IMR-90 (cell line): ENCODE measurements around the gene SNTG2. TPM values are rescaled to one million over a fixed set of nuclear protein-coding genes. Genes with fewer than 3 reads are reported as not detected.

Source experiments
- ATAC-seq: fragments of 200-7000 bp; cut with Tn5 transposase; 2 replicates; pipeline ENCODE4 v1.9.1; 2020; ENCODE audit warnings: low read depth, mild to moderate bottlenecking, moderate library complexity
- BruUV-seq: library from RNA; stranded (reverse); fragments of 400-500 nt; replicated peaks from 2 replicates; lab custom pipeline; 2021; lab: Mats Ljungman, UMichigan
- CTCF ChIA-PET: fragments of 300-600 bp; formaldehyde crosslinking; extraction: SDS; loops from one replicate; lab custom pipeline; 2021; ENCODE audit warnings: antibody characterized with exemption; lab: Yijun Ruan, JAX
- POLR2A ChIA-PET: fragments of 300-600 bp; sonication (Branson Sonifier 250); formaldehyde crosslinking; loops from one replicate; lab custom pipeline; 2022; ENCODE audit warnings: antibody characterized with exemption; ENCODE audit not compliant: unreplicated experiment; lab: Charles Lee
- DNase-seq: peaks from one replicate; pipeline ENCODE4 v3.0.0; 2013
- H2AFZ ChIP-seq: replicated peaks from 2 replicates; pipeline ENCODE3; 2013; ENCODE audit warnings: low read length, mild to moderate bottlenecking; ENCODE audit not compliant: poor library complexity
- H2AK5ac ChIP-seq: 2 replicates; pipeline ENCODE4 v1.6.1; 2013; ENCODE audit warnings: low read depth, low read length, inconsistent platforms
- H2AK9ac ChIP-seq: replicated peaks from 2 replicates; pipeline ENCODE3; 2013; ENCODE audit warnings: mild to moderate bottlenecking, low read depth, low read length, moderate library complexity; ENCODE audit not compliant: poor library complexity
- H2BK120ac ChIP-seq: 2 replicates; pipeline ENCODE4 v1.6.1; 2013; ENCODE audit warnings: low read depth, low read length, inconsistent platforms
- H2BK15ac ChIP-seq: 3 replicates; pipeline ENCODE4 v1.6.1; 2013; ENCODE audit warnings: low read depth, low read length, inconsistent platforms
- H2BK20ac ChIP-seq: 2 replicates; pipeline ENCODE4 v1.6.1; 2013; ENCODE audit warnings: low read depth, mild to moderate bottlenecking, inconsistent platforms, low read length, moderate library complexity
- H2BK5ac ChIP-seq: 2 replicates; pipeline ENCODE4 v1.6.1; 2013; ENCODE audit warnings: mild to moderate bottlenecking, low read depth, low read length, inconsistent platforms; ENCODE audit not compliant: poor library complexity, severe bottlenecking
- H3K14ac ChIP-seq: replicated peaks from 2 replicates; pipeline ENCODE4 v1.6.1; 2013; ENCODE audit warnings: low read depth, low read length, inconsistent platforms
- H3K18ac ChIP-seq: 2 replicates; pipeline ENCODE4 v1.6.1; 2013; ENCODE audit warnings: low read depth, low read length, control low read depth
- H3K23ac ChIP-seq: 2 replicates; pipeline ENCODE4 v1.6.1; 2013; ENCODE audit warnings: low read depth, low read length, inconsistent platforms
- H3K27ac ChIP-seq: 2 replicates; pipeline ENCODE4 v1.5.1; 2013; ENCODE audit warnings: mild to moderate bottlenecking, control low read depth, low read length; ENCODE audit not compliant: insufficient read depth
- H3K27me3 ChIP-seq: 2 replicates; pipeline ENCODE4 v1.6.1; 2013; ENCODE audit warnings: low read length; ENCODE audit not compliant: control insufficient read depth, insufficient read depth
- H3K36me3 ChIP-seq: 2 replicates; pipeline ENCODE4 v1.6.1; 2013; ENCODE audit warnings: low read length, mixed read lengths; ENCODE audit not compliant: control insufficient read depth, insufficient read depth
- H3K4ac ChIP-seq: 2 replicates; pipeline ENCODE4 v1.6.1; 2013; ENCODE audit warnings: low read depth, low read length, inconsistent platforms
- H3K4me1 ChIP-seq: 2 replicates; pipeline ENCODE4 v1.6.1; 2013; ENCODE audit warnings: low read length, mixed read lengths; ENCODE audit not compliant: control insufficient read depth, insufficient read depth
- H3K4me2 ChIP-seq: 2 replicates; pipeline ENCODE4 v1.6.1; 2013; ENCODE audit warnings: low read depth, mild to moderate bottlenecking, control low read depth, low read length, moderate library complexity
- H3K4me3 ChIP-seq: 2 replicates; pipeline ENCODE4 v1.5.1; 2013; ENCODE audit warnings: low read depth, mild to moderate bottlenecking, control low read depth, low read length, moderate library complexity; ENCODE audit not compliant: insufficient read depth
- H3K56ac ChIP-seq: 2 replicates; pipeline ENCODE4 v1.6.1; 2013; ENCODE audit warnings: low read length, inconsistent platforms; ENCODE audit not compliant: insufficient read depth; ENCODE audit errors: extremely low read depth
- H3K79me1 ChIP-seq, 2 experiments: 2 replicates each; pipeline ENCODE4 v1.6.1; 2013; ENCODE audit warnings: low read length in 2 of 2, inconsistent platforms in 1 of 2, low read depth in 1 of 2
- H3K9ac ChIP-seq: 2 replicates; pipeline ENCODE4 v1.6.1; 2013; ENCODE audit warnings: low read depth, low read length, control low read depth
- H3K9me1 ChIP-seq: 2 replicates; pipeline ENCODE4 v1.6.1; 2013; ENCODE audit warnings: low read length, inconsistent platforms; ENCODE audit not compliant: insufficient read depth
- H3K9me3 ChIP-seq: 2 replicates; pipeline ENCODE4 v1.6.1; 2013; ENCODE audit warnings: low read length; ENCODE audit not compliant: control insufficient read depth, insufficient read depth
- H4K20me1 ChIP-seq: 2 replicates; pipeline ENCODE4 v1.6.1; 2013; ENCODE audit warnings: low read length, inconsistent platforms; ENCODE audit not compliant: insufficient read depth
- H4K5ac ChIP-seq: 2 replicates; pipeline ENCODE4 v1.6.1; 2013; ENCODE audit warnings: mild to moderate bottlenecking, low read depth, low read length, control low read depth
- H4K8ac ChIP-seq, 2 experiments: 2 replicates each; pipeline ENCODE4 v1.6.1; 2013; ENCODE audit warnings: low read depth in 2 of 2, low read length in 2 of 2, control low read depth in 1 of 2, inconsistent platforms in 1 of 2
- H4K91ac ChIP-seq: 2 replicates; pipeline ENCODE4 v1.6.1; 2013; ENCODE audit warnings: low read depth, low read length, inconsistent platforms; ENCODE audit not compliant: insufficient read depth
- BHLHE40 ChIP-seq: fragments of 150-350 bp; IDR thresholded peaks from 2 replicates; pipeline ENCODE4 v1.6.1; 2016; ENCODE audit warnings: mild to moderate bottlenecking, low read depth, low read length
- CEBPB ChIP-seq: IDR thresholded peaks from 2 replicates; pipeline ENCODE4 v1.6.1; 2012; ENCODE audit warnings: low read depth, low read length, improper control_type of control experiment
- CHD1 ChIP-seq: IDR thresholded peaks from 2 replicates; pipeline ENCODE4 v1.6.1; 2012; ENCODE audit warnings: low read depth, low read length, improper control_type of control experiment
- FOS ChIP-seq: fragments of 150-350 bp; IDR thresholded peaks from 2 replicates; pipeline ENCODE4 v1.6.1; 2016; ENCODE audit warnings: low read depth, low read length
- MAFK ChIP-seq: IDR thresholded peaks from 2 replicates; pipeline ENCODE4 v1.6.1; 2012; ENCODE audit warnings: low read depth, low read length, improper control_type of control experiment
- MAZ ChIP-seq: IDR thresholded peaks from 2 replicates; pipeline ENCODE4 v1.6.1; 2012; ENCODE audit warnings: low read depth, mild to moderate bottlenecking, low read length, improper control_type of control experiment, moderate library complexity, borderline replicate concordance
- MXI1 ChIP-seq: IDR thresholded peaks from 2 replicates; pipeline ENCODE4 v1.6.1; 2012; ENCODE audit warnings: low read depth, mild to moderate bottlenecking, low read length, moderate library complexity, borderline replicate concordance
- NFE2L2 ChIP-seq: fragments of 150-350 bp; IDR thresholded peaks from 2 replicates; pipeline ENCODE4 v1.6.1; 2016; ENCODE audit warnings: low read depth, mild to moderate bottlenecking, low read length
- POLR2A ChIP-seq: IDR thresholded peaks from 2 replicates; pipeline ENCODE4 v1.6.1; 2012; ENCODE audit warnings: mild to moderate bottlenecking, low read depth, low read length
- RAD21 ChIP-seq: IDR thresholded peaks from 2 replicates; pipeline ENCODE4 v1.6.1; 2012; ENCODE audit warnings: low read length, improper control_type of control experiment
- RCOR1 ChIP-seq: IDR thresholded peaks from 2 replicates; pipeline ENCODE4 v1.6.1; 2012; ENCODE audit warnings: mild to moderate bottlenecking, low read length, improper control_type of control experiment; ENCODE audit not compliant: insufficient replicate concordance
- RFX5 ChIP-seq: IDR thresholded peaks from 2 replicates; pipeline ENCODE4 v1.8.0; 2012; ENCODE audit warnings: low read depth, mild to moderate bottlenecking, low read length, moderate library complexity
- SMC3 ChIP-seq: fragments of 150-350 bp; IDR thresholded peaks from 2 replicates; pipeline ENCODE4 v1.6.1; 2016; ENCODE audit warnings: low read depth, mild to moderate bottlenecking, antibody characterized with exemption, low read length, moderate library complexity
- WGBS, 2 experiments: methylation state at CpG; one replicate each; pipeline versions ENCODE4 v1.1.5 to v1.1.7; 2013; ENCODE audit warnings: missing lambda C conversion rate in 2 of 2; ENCODE audit not compliant: insufficient read length in 1 of 2; ENCODE audit errors: extremely low coverage in 2 of 2; 5-methylcytosine and 5-hydroxymethylcytosine counted together
- dilution Hi-C: fragments of 300-500 bp; cut with HindIII; formaldehyde crosslinking; loops from one replicate; pipeline ENCODE4 v1.14.3; 2018; ENCODE audit warnings: low sequenced_read_pairs; ENCODE audit not compliant: unreplicated experiment
- in situ Hi-C: fragments of 300-500 bp; cut with MboI; formaldehyde crosslinking; loops from 3 replicates; pipeline ENCODE4 v1.14.3; 2019; ENCODE audit warnings: low sequenced_read_pairs, inconsistent platforms, mixed read lengths
- intact Hi-C: fragments of 100-400 bp; cut with micrococcal nuclease; formaldehyde crosslinking; loops from 2 replicates; pipeline ENCODE4 v1.10.0; 2022
- polyA plus RNA-seq, 3 experiments: library from polyadenylated mRNA; depleted of rRNA; stranded (reverse); fragments of >200 nt; gene quantifications; 2 replicates each; pipeline ENCODE4 v1.2.3, GENCODE V29; 2012; ENCODE audit warnings: low replicate concordance in 1 of 3
- total RNA-seq: library from RNA; depleted of rRNA; stranded (reverse); fragments of >200 nt; gene quantifications from 2 replicates; pipeline ENCODE4 v1.2.3, GENCODE V29; 2012
- TF ChIP-seq, protein P1 (sequence below): conservative IDR thresholded peaks from 2 replicates; pipeline ENCODE4 v1.5.1; 2012; ENCODE audit warnings: mild to moderate bottlenecking, low read depth, low read length, improper control_type of control experiment
- TF ChIP-seq, protein P2 (sequence below): fragments of 150-350 bp; IDR thresholded peaks from 2 replicates; pipeline ENCODE4 v1.6.1; 2017; ENCODE audit warnings: mild to moderate bottlenecking, antibody characterized with exemption, low read length, low read depth
- TF ChIP-seq, protein P3 (sequence below): fragments of 150-350 bp; IDR thresholded peaks from 2 replicates; pipeline ENCODE4 v1.6.1; 2016; ENCODE audit warnings: low read depth, mild to moderate bottlenecking, low read length, moderate library complexity, borderline replicate concordance

The SNTG2 gene
- total and polyA plus RNA-seq, 2 of the 4 experiments (the other 2 are of a cell fraction), result under 0.01 to 0.17 TPM

DNA sequence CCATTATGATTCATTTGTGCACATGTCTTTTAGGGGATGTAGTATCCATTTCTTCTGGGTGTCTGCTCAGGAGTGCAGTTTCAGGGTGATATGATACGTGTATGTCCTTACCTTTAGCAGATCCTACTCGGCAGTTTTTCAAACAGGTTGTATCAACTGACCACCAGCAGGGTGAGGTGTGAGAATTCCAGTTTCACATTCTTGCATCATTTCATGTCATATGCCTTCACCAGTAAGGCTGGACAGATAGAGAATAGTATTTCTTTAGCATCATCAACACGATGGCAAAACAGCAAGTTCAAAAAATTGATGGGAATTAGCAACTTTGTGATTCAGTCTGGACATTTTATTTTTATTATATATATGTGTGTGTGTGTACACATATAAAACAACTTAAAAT lies 232.7 kb downstream of the SNTG2 start:
- no peaks in the 10 kb centered on the region for H4K20me1 ChIP-seq
- H3K14ac ChIP-seq, result no peak overlapping the region
- BruUV-seq, result no TSS peak
- H2BK120ac ChIP-seq, result no peak overlapping the region
- no peak overlapping the region for H2AK5ac ChIP-seq
- no peak overlapping the region for H3K4ac ChIP-seq
- no peak overlapping the region for H3K4me3 ChIP-seq
- no peak for DNase-seq
- no peak overlapping the region for H4K91ac ChIP-seq
- dilution Hi-C loops, result no loop called here
- H2AFZ ChIP-seq, result no peak overlapping the region
- WGBS, 2 experiments, result no CpG with 5 or more reads among the region's 3 CpGs
- no peak overlapping the region for H2BK15ac ChIP-seq
- H3K23ac ChIP-seq, result no peak overlapping the region
- H3K27me3 ChIP-seq, result no peaks in the 10 kb centered on the region
- no peak overlapping the region for H3K18ac ChIP-seq
- H2BK5ac ChIP-seq, result no peak overlapping the region
- TF ChIP-seq CEBPB (no peak), MAFK (no peak), MXI1 (no peak), NFE2L2 (no peak), CHD1 (no peak), BHLHE40 (no peak), RAD21 (no peak), FOS (no peak), MAZ (no peak), RCOR1 (no peak), POLR2A (no peak), RFX5 (no peak), SMC3 (no peak)
- TF ChIP-seq, protein P1, sequence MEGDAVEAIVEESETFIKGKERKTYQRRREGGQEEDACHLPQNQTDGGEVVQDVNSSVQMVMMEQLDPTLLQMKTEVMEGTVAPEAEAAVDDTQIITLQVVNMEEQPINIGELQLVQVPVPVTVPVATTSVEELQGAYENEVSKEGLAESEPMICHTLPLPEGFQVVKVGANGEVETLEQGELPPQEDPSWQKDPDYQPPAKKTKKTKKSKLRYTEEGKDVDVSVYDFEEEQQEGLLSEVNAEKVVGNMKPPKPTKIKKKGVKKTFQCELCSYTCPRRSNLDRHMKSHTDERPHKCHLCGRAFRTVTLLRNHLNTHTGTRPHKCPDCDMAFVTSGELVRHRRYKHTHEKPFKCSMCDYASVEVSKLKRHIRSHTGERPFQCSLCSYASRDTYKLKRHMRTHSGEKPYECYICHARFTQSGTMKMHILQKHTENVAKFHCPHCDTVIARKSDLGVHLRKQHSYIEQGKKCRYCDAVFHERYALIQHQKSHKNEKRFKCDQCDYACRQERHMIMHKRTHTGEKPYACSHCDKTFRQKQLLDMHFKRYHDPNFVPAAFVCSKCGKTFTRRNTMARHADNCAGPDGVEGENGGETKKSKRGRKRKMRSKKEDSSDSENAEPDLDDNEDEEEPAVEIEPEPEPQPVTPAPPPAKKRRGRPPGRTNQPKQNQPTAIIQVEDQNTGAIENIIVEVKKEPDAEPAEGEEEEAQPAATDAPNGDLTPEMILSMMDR, result no peak
- TF ChIP-seq, protein P2, sequence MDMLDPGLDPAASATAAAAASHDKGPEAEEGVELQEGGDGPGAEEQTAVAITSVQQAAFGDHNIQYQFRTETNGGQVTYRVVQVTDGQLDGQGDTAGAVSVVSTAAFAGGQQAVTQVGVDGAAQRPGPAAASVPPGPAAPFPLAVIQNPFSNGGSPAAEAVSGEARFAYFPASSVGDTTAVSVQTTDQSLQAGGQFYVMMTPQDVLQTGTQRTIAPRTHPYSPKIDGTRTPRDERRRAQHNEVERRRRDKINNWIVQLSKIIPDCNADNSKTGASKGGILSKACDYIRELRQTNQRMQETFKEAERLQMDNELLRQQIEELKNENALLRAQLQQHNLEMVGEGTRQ, result no peak
- TF ChIP-seq, protein P3, sequence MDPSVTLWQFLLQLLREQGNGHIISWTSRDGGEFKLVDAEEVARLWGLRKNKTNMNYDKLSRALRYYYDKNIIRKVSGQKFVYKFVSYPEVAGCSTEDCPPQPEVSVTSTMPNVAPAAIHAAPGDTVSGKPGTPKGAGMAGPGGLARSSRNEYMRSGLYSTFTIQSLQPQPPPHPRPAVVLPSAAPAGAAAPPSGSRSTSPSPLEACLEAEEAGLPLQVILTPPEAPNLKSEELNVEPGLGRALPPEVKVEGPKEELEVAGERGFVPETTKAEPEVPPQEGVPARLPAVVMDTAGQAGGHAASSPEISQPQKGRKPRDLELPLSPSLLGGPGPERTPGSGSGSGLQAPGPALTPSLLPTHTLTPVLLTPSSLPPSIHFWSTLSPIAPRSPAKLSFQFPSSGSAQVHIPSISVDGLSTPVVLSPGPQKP, result no peak
- H2AK9ac ChIP-seq, result no peak overlapping the region
- H3K9ac ChIP-seq, result no peak overlapping the region
- POLR2A ChIA-PET, result no interaction called here
- no peaks in the 10 kb centered on the region for H3K9me1 ChIP-seq
- no peak overlapping the region for H3K27ac ChIP-seq
- no peak overlapping the region for H4K5ac ChIP-seq
- ATAC-seq, result no peak
- H3K79me1 ChIP-seq, result no peaks in the 10 kb centered on the region
- no peak overlapping the region for H2BK20ac ChIP-seq
- CTCF ChIA-PET, result no interaction called here
- peaks cover 8% of the 10 kb centered on the region for H3K9me3 ChIP-seq
- no peaks in the 10 kb centered on the region for H3K36me3 ChIP-seq
- in situ Hi-C loops, result no loop called here
- intact Hi-C loops, result no loop called here
- no peak overlapping the region for H3K4me2 ChIP-seq
- H3K56ac ChIP-seq, result no peak overlapping the region
- no peak overlapping the region for H4K8ac ChIP-seq
- H3K4me1 ChIP-seq, result no peaks in the 10 kb centered on the region
